Measurements from ENCODE around the gene YWHAG.

DNA sequence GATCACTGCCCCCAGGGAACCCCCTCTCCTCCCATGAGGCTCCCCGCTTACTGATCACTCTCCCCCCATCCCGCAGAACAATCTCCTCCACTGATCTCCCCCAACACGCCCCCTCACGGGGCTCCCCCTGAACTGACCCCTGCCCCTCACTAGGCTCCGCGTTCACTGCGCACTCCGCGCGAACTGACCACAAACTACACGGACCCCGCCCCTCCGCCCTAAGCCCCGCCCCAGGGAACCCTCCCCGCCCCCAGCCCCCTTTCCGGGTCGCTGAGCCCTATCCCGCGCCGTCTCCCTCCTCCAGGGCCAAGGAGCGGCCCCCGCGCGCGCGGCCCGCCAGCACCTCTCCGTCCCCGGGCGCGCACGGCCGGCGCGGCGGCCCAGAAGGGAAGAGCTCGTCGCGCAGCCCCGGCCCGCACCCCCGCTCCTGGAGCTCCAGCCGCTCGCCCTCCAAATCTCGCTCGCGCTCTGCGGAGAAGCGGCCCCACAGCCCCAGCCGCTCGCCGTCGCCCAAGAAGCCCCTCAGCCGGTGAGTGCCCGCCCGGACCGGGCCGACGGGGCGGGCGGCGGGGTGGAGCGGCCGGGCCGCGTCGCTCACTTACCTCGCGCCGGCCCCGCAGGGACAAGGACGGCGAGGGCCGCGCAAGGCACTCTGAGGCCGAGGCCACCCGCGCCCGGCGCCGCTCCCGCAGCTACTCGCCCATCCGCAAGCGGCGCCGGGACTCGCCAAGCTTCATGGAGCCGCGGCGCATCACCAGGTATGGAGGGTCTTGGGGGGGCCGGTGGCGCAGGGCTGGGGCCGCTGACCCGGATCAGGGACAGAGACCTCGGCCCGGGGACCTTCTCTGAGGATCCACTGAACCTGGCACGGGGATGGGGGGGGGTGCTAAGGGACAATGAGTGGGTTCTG, 76.2 kb downstream of the YWHAG start:
- TF ChIP-seq POLR2A (IDR thresholded peaks at IDR 0.05; ENCODE audit: low read depth, low read length) (no peak), POLR2AphosphoS5 (IDR thresholded peaks at IDR 0.05; ENCODE audit: low read depth, low read length) (no peak)

Data from GM12892 (cell line).